Body of pancreas (tissue), 4 donors: ENCODE results near the gene SH2D7.

Experiments
- POLR2A ChIP-seq, 3 donors: fragments of 450-650 bp; IDR thresholded peaks; one replicate each; pipeline ENCODE4 v1.6.1; 2016; ENCODE audit warnings: antibody characterized with exemption in 3 of 3, mild to moderate bottlenecking in 2 of 3
- TF ChIP-seq, protein P1 (sequence below), 7 experiments: fragments of 450-650 bp in 4 of 7; fragments of 200-600 bp in 3 of 7; sonication (generic) in 3 of 7; IDR thresholded peaks; one replicate each; pipeline ENCODE4 v1.5.1; 2016 to 2019; ENCODE audit warnings: antibody characterized with exemption in 7 of 7

DNA sequence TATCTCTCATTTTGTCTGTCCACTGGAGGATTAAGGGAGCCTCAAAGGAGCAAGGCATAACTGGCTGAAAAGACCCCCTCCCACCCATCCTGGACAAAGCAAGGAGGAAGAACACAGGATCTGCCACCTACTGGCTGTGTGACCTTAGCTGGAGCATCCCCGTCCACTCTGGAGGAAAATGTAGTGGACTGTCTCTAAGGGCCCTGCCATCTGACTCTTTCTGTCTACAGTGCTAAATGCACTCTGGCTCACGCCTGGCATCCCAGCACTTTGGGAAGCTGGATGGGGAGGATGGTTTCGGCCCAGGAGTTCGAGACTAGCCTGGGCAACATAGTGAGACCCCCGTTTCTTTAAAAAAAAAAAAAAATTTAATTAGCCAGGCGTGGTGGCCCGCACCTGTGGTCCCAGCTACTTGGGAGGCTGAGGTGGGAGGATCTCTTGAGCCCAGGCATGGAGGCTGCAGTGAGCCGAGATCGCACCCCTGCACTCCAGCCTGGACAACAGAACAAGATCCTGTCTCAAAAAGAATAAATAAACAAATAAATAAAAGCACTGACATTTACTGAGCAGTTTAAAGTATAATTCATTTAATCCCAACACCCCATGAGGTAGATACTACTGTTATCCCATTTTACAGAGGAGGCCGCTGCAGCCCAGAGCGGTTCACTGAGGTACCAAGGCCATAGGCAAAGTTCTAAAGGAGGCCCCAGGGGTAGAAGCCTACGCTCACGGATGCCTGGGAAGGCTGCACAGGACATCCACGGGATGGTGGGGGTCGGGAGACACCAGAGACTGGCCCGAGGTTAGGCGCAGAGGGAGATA, 15.9 kb upstream of the SH2D7 start:
- TF ChIP-seq, protein P1, sequence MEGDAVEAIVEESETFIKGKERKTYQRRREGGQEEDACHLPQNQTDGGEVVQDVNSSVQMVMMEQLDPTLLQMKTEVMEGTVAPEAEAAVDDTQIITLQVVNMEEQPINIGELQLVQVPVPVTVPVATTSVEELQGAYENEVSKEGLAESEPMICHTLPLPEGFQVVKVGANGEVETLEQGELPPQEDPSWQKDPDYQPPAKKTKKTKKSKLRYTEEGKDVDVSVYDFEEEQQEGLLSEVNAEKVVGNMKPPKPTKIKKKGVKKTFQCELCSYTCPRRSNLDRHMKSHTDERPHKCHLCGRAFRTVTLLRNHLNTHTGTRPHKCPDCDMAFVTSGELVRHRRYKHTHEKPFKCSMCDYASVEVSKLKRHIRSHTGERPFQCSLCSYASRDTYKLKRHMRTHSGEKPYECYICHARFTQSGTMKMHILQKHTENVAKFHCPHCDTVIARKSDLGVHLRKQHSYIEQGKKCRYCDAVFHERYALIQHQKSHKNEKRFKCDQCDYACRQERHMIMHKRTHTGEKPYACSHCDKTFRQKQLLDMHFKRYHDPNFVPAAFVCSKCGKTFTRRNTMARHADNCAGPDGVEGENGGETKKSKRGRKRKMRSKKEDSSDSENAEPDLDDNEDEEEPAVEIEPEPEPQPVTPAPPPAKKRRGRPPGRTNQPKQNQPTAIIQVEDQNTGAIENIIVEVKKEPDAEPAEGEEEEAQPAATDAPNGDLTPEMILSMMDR (IDR thresholded peaks at IDR 0.05), result no peak
- no peak for TF ChIP-seq POLR2A (IDR thresholded peaks at IDR 0.05)
